HepG2 (cell line): ENCODE data around the gene CCDC57. TPM values are rescaled to one million over a fixed set of nuclear protein-coding genes. Genes with fewer than 3 reads are reported as not detected.

Experiments used
- EED ChIP-seq: sonication (generic); formaldehyde crosslinking; IDR thresholded peaks from 2 replicates; pipeline ENCODE4 v1.5.0; 2020; ENCODE audit warnings: mild to moderate bottlenecking, missing genetic modification reagents
- FOSL2 ChIP-seq: sonication (generic); formaldehyde crosslinking; IDR thresholded peaks from 2 replicates; pipeline ENCODE4 v1.4.0; 2020; ENCODE audit warnings: missing genetic modification reagents
- KMT2B ChIP-seq: IDR thresholded peaks from 2 replicates; pipeline ENCODE4 v1.6.1; 2016; ENCODE audit warnings: missing genetic modification reagents, missing compliant biosample characterization
- MEF2D ChIP-seq: sonication (generic); formaldehyde crosslinking; IDR thresholded peaks from 2 replicates; pipeline ENCODE4 v1.5.1; 2020; ENCODE audit warnings: mild to moderate bottlenecking, missing genetic modification reagents
- NFIB ChIP-seq: sonication (generic); formaldehyde crosslinking; IDR thresholded peaks from 2 replicates; pipeline ENCODE4 v1.9.0; 2021; ENCODE audit warnings: missing genetic modification reagents, mild to moderate bottlenecking, borderline replicate concordance
- PCBP2 ChIP-seq: fragments of 200-400 bp; formaldehyde crosslinking; optimal IDR thresholded peaks from 2 replicates; pipeline ENCODE3; 2018; ENCODE audit warnings: low read length, low read depth; ENCODE audit not compliant: poor library complexity, severe bottlenecking
- TRIM24 ChIP-seq: sonication (generic); formaldehyde crosslinking; IDR thresholded peaks from 2 replicates; pipeline ENCODE4 v1.8.0; 2022; ENCODE audit warnings: mild to moderate bottlenecking, missing genetic modification reagents
- ZFX ChIP-seq: sonication (generic); formaldehyde crosslinking; IDR thresholded peaks from 2 replicates; pipeline ENCODE4 v1.4.0; 2020; ENCODE audit warnings: mild to moderate bottlenecking, low read depth, missing genetic modification reagents, moderate library complexity
- ZNF550 ChIP-seq: sonication (generic); formaldehyde crosslinking; IDR thresholded peaks from 2 replicates; pipeline ENCODE4 v1.4.0; 2020; ENCODE audit warnings: mild to moderate bottlenecking, missing genetic modification reagents, borderline replicate concordance
- ZNF557 ChIP-seq: sonication (generic); formaldehyde crosslinking; IDR thresholded peaks from 2 replicates; pipeline ENCODE4 v1.4.0; 2020; ENCODE audit warnings: missing genetic modification reagents
- ZNF629 ChIP-seq: sonication (generic); formaldehyde crosslinking; conservative IDR thresholded peaks from 2 replicates; pipeline ENCODE4 v1.5.0; 2020; ENCODE audit warnings: missing genetic modification reagents
- ZNF720 ChIP-seq: sonication (generic); formaldehyde crosslinking; IDR thresholded peaks from 2 replicates; pipeline ENCODE4 v1.4.0; 2020; ENCODE audit warnings: missing genetic modification reagents
- polyA plus RNA-seq, 8 experiments: library from polyadenylated mRNA; depleted of rRNA in 3 of 8; stranded (reverse) in 7 of 8; unstranded in 1 of 8; fragments of >200 nt; fragmentation: Illumina TruSeq in 4 of 8; extraction: Trizol in 4 of 8; gene quantifications; 2 replicates each; pipeline versions ENCODE4 v1.2.1 to v1.2.3, GENCODE V29; 2011 to 2016; ENCODE audit warnings: low read depth in 4 of 8, missing spikeins in 1 of 8, mixed read lengths in 1 of 8; ENCODE audit not compliant: insufficient read depth in 1 of 8
- total RNA-seq, 5 experiments: library from RNA; depleted of rRNA; stranded (reverse); fragments of >200 nt; fragmentation: Illumina TruSeq; extraction: Trizol; gene quantifications; 2 replicates each; pipeline ENCODE4 v1.2.3, GENCODE V29; 2016; ENCODE audit warnings: low read depth in 1 of 5
- TF ChIP-seq, protein P1 (sequence below): sonication (generic); formaldehyde crosslinking; IDR thresholded peaks from 2 replicates; pipeline ENCODE4 v1.4.0; 2020; ENCODE audit warnings: missing genetic modification reagents
- TF ChIP-seq, protein P2 (sequence below): sonication (generic); formaldehyde crosslinking; IDR thresholded peaks from 2 replicates; pipeline ENCODE4 v1.4.0; 2020; ENCODE audit warnings: missing genetic modification reagents
- TF ChIP-seq, protein P3 (sequence below): sonication (generic); formaldehyde crosslinking; IDR thresholded peaks from 2 replicates; pipeline ENCODE4 v1.4.0; 2020; ENCODE audit warnings: mild to moderate bottlenecking, missing genetic modification reagents
- TF ChIP-seq, protein P4 (sequence below), 2 experiments: IDR thresholded peaks; 2 replicates each; pipeline ENCODE4 v1.6.1; 2011 to 2012; ENCODE audit warnings: low read length in 2 of 2, borderline replicate concordance in 1 of 2, low read depth in 1 of 2, mild to moderate bottlenecking in 1 of 2, moderate library complexity in 1 of 2

CCDC57 gene
- total and polyA plus RNA-seq, 2 of the 13 experiments (the other 11 are each of a cell fraction or from before 2014, with no cell fraction given), result 59.3 to 59.9 TPM

DNA sequence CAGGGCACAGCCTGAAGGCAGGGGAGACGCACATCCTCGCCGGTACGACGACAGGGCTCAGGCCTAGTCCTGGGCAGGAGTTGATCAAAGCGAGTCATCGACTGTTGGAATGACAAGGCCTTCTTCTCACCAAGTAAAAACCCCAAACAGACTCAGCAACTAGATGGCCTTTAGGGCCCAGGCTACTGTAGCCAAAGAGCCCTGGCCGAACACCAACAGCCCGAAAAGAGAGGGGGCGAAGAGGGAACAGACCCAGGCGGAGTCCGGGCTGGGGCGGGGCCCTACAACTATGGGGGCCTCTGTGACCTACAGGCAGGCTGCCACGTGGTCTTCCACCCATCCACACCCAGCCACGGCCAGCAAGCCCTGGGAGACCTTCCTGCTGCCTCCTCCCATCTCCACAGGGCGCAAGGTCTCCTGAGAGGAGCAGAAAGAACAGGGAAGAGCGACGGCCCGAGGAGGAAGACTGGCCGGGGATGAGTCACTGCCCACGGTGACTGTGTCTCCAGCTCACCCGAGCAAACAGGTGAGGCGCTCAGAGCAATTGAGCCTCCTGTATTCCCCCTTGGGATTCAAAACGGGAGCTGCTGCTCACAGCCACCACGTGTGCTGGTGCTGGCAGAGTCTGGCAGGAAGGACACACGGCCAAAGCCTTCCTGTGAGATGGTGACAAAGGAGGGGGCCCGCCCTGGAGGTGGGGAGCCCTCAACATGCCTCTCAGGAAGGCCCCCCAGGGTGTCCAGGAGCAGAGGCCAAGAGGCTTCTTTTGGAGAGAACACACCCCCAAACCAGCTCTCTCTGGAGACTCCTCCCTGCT lies 33.9 kb upstream of the CCDC57 start (continued):
- TF ChIP-seq EED (no peak), ZFX (CRISPR knock-in tag) (0 out of 2 replicates have a peak, but pooled peaks have one; percentile 17), TRIM24 (CRISPR knock-in tag) (no peak), MEF2D (no peak), ZNF720 (no peak), KMT2B (CRISPR knock-in tag) (no peak), FOSL2 (CRISPR knock-in tag) (peak; percentile 46; the same call in 1 of the 2 replicates), ZNF629 (CRISPR knock-in tag) (no peak), ZNF557 (no peak), PCBP2 (no peak), ZNF550 (no peak), NFIB (CRISPR knock-in tag) (no peak)
- TF ChIP-seq, protein P1, sequence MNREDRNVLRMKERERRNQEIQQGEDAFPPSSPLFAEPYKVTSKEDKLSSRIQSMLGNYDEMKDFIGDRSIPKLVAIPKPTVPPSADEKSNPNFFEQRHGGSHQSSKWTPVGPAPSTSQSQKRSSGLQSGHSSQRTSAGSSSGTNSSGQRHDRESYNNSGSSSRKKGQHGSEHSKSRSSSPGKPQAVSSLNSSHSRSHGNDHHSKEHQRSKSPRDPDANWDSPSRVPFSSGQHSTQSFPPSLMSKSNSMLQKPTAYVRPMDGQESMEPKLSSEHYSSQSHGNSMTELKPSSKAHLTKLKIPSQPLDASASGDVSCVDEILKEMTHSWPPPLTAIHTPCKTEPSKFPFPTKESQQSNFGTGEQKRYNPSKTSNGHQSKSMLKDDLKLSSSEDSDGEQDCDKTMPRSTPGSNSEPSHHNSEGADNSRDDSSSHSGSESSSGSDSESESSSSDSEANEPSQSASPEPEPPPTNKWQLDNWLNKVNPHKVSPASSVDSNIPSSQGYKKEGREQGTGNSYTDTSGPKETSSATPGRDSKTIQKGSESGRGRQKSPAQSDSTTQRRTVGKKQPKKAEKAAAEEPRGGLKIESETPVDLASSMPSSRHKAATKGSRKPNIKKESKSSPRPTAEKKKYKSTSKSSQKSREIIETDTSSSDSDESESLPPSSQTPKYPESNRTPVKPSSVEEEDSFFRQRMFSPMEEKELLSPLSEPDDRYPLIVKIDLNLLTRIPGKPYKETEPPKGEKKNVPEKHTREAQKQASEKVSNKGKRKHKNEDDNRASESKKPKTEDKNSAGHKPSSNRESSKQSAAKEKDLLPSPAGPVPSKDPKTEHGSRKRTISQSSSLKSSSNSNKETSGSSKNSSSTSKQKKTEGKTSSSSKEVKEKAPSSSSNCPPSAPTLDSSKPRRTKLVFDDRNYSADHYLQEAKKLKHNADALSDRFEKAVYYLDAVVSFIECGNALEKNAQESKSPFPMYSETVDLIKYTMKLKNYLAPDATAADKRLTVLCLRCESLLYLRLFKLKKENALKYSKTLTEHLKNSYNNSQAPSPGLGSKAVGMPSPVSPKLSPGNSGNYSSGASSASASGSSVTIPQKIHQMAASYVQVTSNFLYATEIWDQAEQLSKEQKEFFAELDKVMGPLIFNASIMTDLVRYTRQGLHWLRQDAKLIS (CRISPR knock-in tag), result 0 out of 2 replicates have a peak, but pooled peaks have one; percentile 45
- TF ChIP-seq, protein P2, sequence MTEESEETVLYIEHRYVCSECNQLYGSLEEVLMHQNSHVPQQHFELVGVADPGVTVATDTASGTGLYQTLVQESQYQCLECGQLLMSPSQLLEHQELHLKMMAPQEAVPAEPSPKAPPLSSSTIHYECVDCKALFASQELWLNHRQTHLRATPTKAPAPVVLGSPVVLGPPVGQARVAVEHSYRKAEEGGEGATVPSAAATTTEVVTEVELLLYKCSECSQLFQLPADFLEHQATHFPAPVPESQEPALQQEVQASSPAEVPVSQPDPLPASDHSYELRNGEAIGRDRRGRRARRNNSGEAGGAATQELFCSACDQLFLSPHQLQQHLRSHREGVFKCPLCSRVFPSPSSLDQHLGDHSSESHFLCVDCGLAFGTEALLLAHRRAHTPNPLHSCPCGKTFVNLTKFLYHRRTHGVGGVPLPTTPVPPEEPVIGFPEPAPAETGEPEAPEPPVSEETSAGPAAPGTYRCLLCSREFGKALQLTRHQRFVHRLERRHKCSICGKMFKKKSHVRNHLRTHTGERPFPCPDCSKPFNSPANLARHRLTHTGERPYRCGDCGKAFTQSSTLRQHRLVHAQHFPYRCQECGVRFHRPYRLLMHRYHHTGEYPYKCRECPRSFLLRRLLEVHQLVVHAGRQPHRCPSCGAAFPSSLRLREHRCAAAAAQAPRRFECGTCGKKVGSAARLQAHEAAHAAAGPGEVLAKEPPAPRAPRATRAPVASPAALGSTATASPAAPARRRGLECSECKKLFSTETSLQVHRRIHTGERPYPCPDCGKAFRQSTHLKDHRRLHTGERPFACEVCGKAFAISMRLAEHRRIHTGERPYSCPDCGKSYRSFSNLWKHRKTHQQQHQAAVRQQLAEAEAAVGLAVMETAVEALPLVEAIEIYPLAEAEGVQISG (CRISPR knock-in tag), result no peak
- TF ChIP-seq, protein P3, sequence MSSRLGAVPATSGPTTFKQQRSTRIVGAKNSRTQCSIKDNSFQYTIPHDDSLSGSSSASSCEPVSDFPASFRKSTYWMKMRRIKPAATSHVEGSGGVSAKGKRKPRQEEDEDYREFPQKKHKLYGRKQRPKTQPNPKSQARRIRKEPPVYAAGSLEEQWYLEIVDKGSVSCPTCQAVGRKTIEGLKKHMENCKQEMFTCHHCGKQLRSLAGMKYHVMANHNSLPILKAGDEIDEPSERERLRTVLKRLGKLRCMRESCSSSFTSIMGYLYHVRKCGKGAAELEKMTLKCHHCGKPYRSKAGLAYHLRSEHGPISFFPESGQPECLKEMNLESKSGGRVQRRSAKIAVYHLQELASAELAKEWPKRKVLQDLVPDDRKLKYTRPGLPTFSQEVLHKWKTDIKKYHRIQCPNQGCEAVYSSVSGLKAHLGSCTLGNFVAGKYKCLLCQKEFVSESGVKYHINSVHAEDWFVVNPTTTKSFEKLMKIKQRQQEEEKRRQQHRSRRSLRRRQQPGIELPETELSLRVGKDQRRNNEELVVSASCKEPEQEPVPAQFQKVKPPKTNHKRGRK, result no peak
- TF ChIP-seq, protein P4, sequence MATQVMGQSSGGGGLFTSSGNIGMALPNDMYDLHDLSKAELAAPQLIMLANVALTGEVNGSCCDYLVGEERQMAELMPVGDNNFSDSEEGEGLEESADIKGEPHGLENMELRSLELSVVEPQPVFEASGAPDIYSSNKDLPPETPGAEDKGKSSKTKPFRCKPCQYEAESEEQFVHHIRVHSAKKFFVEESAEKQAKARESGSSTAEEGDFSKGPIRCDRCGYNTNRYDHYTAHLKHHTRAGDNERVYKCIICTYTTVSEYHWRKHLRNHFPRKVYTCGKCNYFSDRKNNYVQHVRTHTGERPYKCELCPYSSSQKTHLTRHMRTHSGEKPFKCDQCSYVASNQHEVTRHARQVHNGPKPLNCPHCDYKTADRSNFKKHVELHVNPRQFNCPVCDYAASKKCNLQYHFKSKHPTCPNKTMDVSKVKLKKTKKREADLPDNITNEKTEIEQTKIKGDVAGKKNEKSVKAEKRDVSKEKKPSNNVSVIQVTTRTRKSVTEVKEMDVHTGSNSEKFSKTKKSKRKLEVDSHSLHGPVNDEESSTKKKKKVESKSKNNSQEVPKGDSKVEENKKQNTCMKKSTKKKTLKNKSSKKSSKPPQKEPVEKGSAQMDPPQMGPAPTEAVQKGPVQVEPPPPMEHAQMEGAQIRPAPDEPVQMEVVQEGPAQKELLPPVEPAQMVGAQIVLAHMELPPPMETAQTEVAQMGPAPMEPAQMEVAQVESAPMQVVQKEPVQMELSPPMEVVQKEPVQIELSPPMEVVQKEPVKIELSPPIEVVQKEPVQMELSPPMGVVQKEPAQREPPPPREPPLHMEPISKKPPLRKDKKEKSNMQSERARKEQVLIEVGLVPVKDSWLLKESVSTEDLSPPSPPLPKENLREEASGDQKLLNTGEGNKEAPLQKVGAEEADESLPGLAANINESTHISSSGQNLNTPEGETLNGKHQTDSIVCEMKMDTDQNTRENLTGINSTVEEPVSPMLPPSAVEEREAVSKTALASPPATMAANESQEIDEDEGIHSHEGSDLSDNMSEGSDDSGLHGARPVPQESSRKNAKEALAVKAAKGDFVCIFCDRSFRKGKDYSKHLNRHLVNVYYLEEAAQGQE (IDR thresholded peaks at IDR 0.05; ENCODE audit: borderline replicate concordance in 1 of 2, low read depth in 1 of 2, low read length in 2 of 2), result no peak
